Neural progenitor cell (in vitro differentiated cells): Measurements from ENCODE around the gene UQCC2.

Source experiments
- CTCF ChIP-seq: fragments of 200-600 bp; sonication (generic); IDR thresholded peaks from 2 replicates; pipeline ENCODE4 v1.5.1; 2017; ENCODE audit warnings: antibody characterized with exemption, mild to moderate bottlenecking
- EZH2 ChIP-seq: fragments of 200-600 bp; sonication (generic); IDR thresholded peaks from 2 replicates; pipeline ENCODE4 v1.6.1; 2017; ENCODE audit warnings: antibody characterized with exemption, mild to moderate bottlenecking, moderate library complexity
- EZH2phosphoT487 ChIP-seq: fragments of 200-600 bp; sonication (generic); IDR thresholded peaks from 2 replicates; pipeline ENCODE4 v1.6.1; 2017; ENCODE audit warnings: antibody characterized with exemption

- no peak for TF ChIP-seq EZH2
- no peak for TF ChIP-seq EZH2phosphoT487
- TF ChIP-seq CTCF, result no peak
These were observed 13.7 kb upstream of the UQCC2 start for GRCh38 chr6:33725222-33725621.
